PC-9 (cell line): Measurements from ENCODE around the gene GRIN2A. TPM values are rescaled to one million over a fixed set of nuclear protein-coding genes. Genes with fewer than 3 reads are reported as not detected.

Experiments used
- BruUV-seq: library from RNA; stranded (reverse); fragments of 400-500 nt; replicated peaks from 2 replicates; lab custom pipeline; 2021; lab: Mats Ljungman, UMichigan
- CTCF ChIA-PET: fragments of 300-600 bp; sonication (Branson Sonifier 250); formaldehyde crosslinking; loops from one replicate; lab custom pipeline; 2022; ENCODE audit warnings: antibody characterized with exemption; lab: Charles Lee
- POLR2A ChIA-PET: fragments of 300-600 bp; sonication (Branson Sonifier 250); formaldehyde crosslinking; loops from one replicate; lab custom pipeline; 2022; ENCODE audit warnings: antibody characterized with exemption; ENCODE audit not compliant: unreplicated experiment; lab: Charles Lee
- DNase-seq, 2 experiments: peaks; one replicate each; pipeline versions ENCODE4 v3.0.0 to v3.0.0-alpha.2; 2015 to 2022; ENCODE audit warnings: mixed read lengths in 1 of 2
- H2AFZ ChIP-seq: fragments of 200-600 bp; sonication (generic); 2 replicates; pipeline ENCODE4 v1.8.1; 2017; ENCODE audit warnings: antibody characterized with exemption
- H3F3A ChIP-seq: fragments of 200-600 bp; sonication (generic); 2 replicates; pipeline ENCODE4 v1.8.1; 2017; ENCODE audit warnings: antibody characterized with exemption, mild to moderate bottlenecking, low read depth; ENCODE audit not compliant: insufficient read depth
- H3K27ac ChIP-seq: fragments of 200-600 bp; sonication (generic); 2 replicates; pipeline ENCODE4 v1.6.1; 2016; ENCODE audit warnings: mixed run types
- H3K27me3 ChIP-seq: fragments of 200-600 bp; sonication (generic); 2 replicates; pipeline ENCODE4 v1.6.1; 2016; ENCODE audit warnings: low read depth, mixed run types; ENCODE audit not compliant: insufficient read depth
- H3K36me3 ChIP-seq: fragments of 200-600 bp; sonication (generic); 2 replicates; pipeline ENCODE4 v1.6.1; 2016; ENCODE audit warnings: low read depth, mixed run types
- H3K4me1 ChIP-seq: fragments of 200-600 bp; sonication (generic); replicated peaks from 2 replicates; pipeline ENCODE4 v1.6.1; 2016; ENCODE audit warnings: mixed run types; ENCODE audit not compliant: insufficient read depth
- H3K4me2 ChIP-seq: fragments of 200-600 bp; sonication (generic); 2 replicates; pipeline ENCODE4 v1.6.1; 2017; ENCODE audit warnings: mixed run types
- H3K4me3 ChIP-seq: fragments of 200-600 bp; sonication (generic); 2 replicates; pipeline ENCODE4 v1.6.1; 2016; ENCODE audit warnings: mixed run types
- H3K79me2 ChIP-seq: fragments of 200-600 bp; sonication (generic); 2 replicates; pipeline ENCODE4 v1.6.1; 2017; ENCODE audit warnings: low read depth, mixed run types
- H3K9me2 ChIP-seq: fragments of 200-600 bp; sonication (generic); 2 replicates; pipeline ENCODE4 v1.8.1; 2017; ENCODE audit warnings: mild to moderate bottlenecking; ENCODE audit not compliant: insufficient read depth
- H3K9me3 ChIP-seq: fragments of 200-600 bp; sonication (generic); 2 replicates; pipeline ENCODE4 v1.8.1; 2016; ENCODE audit warnings: low read depth; ENCODE audit not compliant: insufficient read depth
- H4K20me1 ChIP-seq: fragments of 200-600 bp; sonication (generic); 2 replicates; pipeline ENCODE4 v1.8.1; 2017; ENCODE audit not compliant: insufficient read depth
- CTCF ChIP-seq: fragments of 200-600 bp; sonication (generic); conservative IDR thresholded peaks from 2 replicates; pipeline ENCODE4 v1.6.1; 2017; ENCODE audit warnings: mixed run types, antibody characterized with exemption, mild to moderate bottlenecking, moderate library complexity
- EZH2 ChIP-seq: fragments of 200-600 bp; sonication (generic); IDR thresholded peaks from 2 replicates; pipeline ENCODE4 v1.8.0; 2017; ENCODE audit warnings: antibody characterized with exemption, low read depth
- intact Hi-C: fragments of 100-400 bp; cut with micrococcal nuclease; formaldehyde crosslinking; loops from one replicate; pipeline ENCODE4 v1.10.0; 2022; ENCODE audit not compliant: unreplicated experiment
- total RNA-seq: library from RNA; stranded (reverse); gene quantifications from 2 replicates; pipeline ENCODE4 v1.2.3, GENCODE V29; 2021

The GRIN2A gene
- total RNA-seq, 1 experiment from 2014 or later = not detected

GRCh38 chr16:10026593-10026992, 155.6 kb downstream of the GRIN2A start:
- no peaks in the 10 kb centered on the region for H3K9me3 ChIP-seq
- H3K27me3 ChIP-seq = peaks cover 23% of the 10 kb centered on the region; the same call in 1 of the 2 replicates
- ChIA-PET POLR2A (no interaction called here), CTCF (no interaction called here)
- no peaks in the 10 kb centered on the region for H3K4me1 ChIP-seq
- TF ChIP-seq EZH2 (no peak), CTCF (no peak)
- intact Hi-C loops = no loop called here
- H3F3A ChIP-seq = no peaks in the 10 kb centered on the region
- H4K20me1 ChIP-seq = no peaks in the 10 kb centered on the region
- no peaks in the 10 kb centered on the region for H3K36me3 ChIP-seq
- DNase-seq = no peak
- no peak overlapping the region for H3K27ac ChIP-seq
- no peak overlapping the region for H3K4me2 ChIP-seq
- H3K79me2 ChIP-seq = no peaks in the 10 kb centered on the region
- no TSS peak for BruUV-seq
- no peak overlapping the region for H2AFZ ChIP-seq
- H3K4me3 ChIP-seq = no peak overlapping the region
- H3K9me2 ChIP-seq = no peaks in the 10 kb centered on the region

GRCh38 chr16:10022098-10022497, 160.1 kb downstream of the GRIN2A start:
- Histone ChIP-seq H3K4me3 (no peak overlapping the region), H3K27me3 (peaks cover 13% of the 10 kb centered on the region; the same call in 1 of the 2 replicates), H3F3A (no peaks in the 10 kb centered on the region), H3K4me2 (no peak overlapping the region), H3K9me3 (no peaks in the 10 kb centered on the region), H4K20me1 (no peaks in the 10 kb centered on the region), H3K36me3 (no peaks in the 10 kb centered on the region), H3K4me1 (no peaks in the 10 kb centered on the region), H3K27ac (no peak overlapping the region), H3K9me2 (no peaks in the 10 kb centered on the region), H3K79me2 (no peaks in the 10 kb centered on the region), H2AFZ (no peak overlapping the region)
- TF ChIP-seq CTCF = no peak
- no peak for TF ChIP-seq EZH2
- DNase-seq = no peak
- intact Hi-C loops = no loop called here
- BruUV-seq = no TSS peak
- CTCF ChIA-PET = no interaction called here
- POLR2A ChIA-PET = no interaction called here

GRCh38 chr16:10020866-10021265, 161.4 kb downstream of the GRIN2A start:
- Histone ChIP-seq H3K4me1 (no peaks in the 10 kb centered on the region), H3K9me3 (no peaks in the 10 kb centered on the region), H4K20me1 (no peaks in the 10 kb centered on the region), H3K27ac (no peak overlapping the region), H3K4me3 (no peak overlapping the region), H3F3A (no peaks in the 10 kb centered on the region), H3K4me2 (no peak overlapping the region), H3K79me2 (no peaks in the 10 kb centered on the region), H3K27me3 (peaks cover 22% of the 10 kb centered on the region; the same call in 1 of the 2 replicates), H3K9me2 (no peaks in the 10 kb centered on the region), H3K36me3 (no peaks in the 10 kb centered on the region), H2AFZ (no peak overlapping the region)
- intact Hi-C loops = no loop called here
- ChIA-PET POLR2A (no interaction called here), CTCF (no interaction called here)
- TF ChIP-seq EZH2 (no peak), CTCF (no peak)
- no TSS peak for BruUV-seq
- DNase-seq = no peak
